A673 (cell line): ENCODE results near the gene ITGA11. TPM values are rescaled to one million over a fixed set of nuclear protein-coding genes. Genes with fewer than 3 reads are reported as not detected.
A peak's percentile ranks its signal among the peaks of the same experiment; 100 is the strongest.

Source experiments
- BruUV-seq: library from RNA; stranded (reverse); fragments of 400-500 nt; replicated peaks from 2 replicates; lab custom pipeline; 2021; lab: Mats Ljungman, UMichigan
- CTCF ChIA-PET: fragments of 300-600 bp; sonication (Branson Sonifier 250); formaldehyde crosslinking; loops from one replicate; lab custom pipeline; 2022; ENCODE audit warnings: antibody characterized with exemption; lab: Charles Lee
- POLR2A ChIA-PET: fragments of 300-600 bp; sonication (Branson Sonifier 250); formaldehyde crosslinking; loops from one replicate; lab custom pipeline; 2022; ENCODE audit warnings: antibody characterized with exemption; ENCODE audit not compliant: low non-redundant PET; lab: Charles Lee
- DNase-seq: peaks from one replicate; pipeline ENCODE4 v3.0.0-alpha.2; 2015; ENCODE audit warnings: low spot score
- H3K27ac ChIP-seq: fragments of 200-600 bp; sonication (generic); 2 replicates; pipeline ENCODE4 v1.5.1; 2016; ENCODE audit warnings: mixed run types, low read depth, mild to moderate bottlenecking, mixed read lengths, antibody characterized with exemption, low read length; ENCODE audit not compliant: poor library complexity, severe bottlenecking
- H3K27me3 ChIP-seq: fragments of 200-600 bp; sonication (generic); replicated peaks from 2 replicates; pipeline ENCODE4 v1.6.1; 2017; ENCODE audit warnings: mixed run types, low read depth, mild to moderate bottlenecking, mixed read lengths, antibody characterized with exemption, low read length; ENCODE audit not compliant: insufficient read depth, poor library complexity
- H3K36me3 ChIP-seq: fragments of 200-600 bp; sonication (generic); 2 replicates; pipeline ENCODE4 v1.6.1; 2016; ENCODE audit warnings: mixed run types, mild to moderate bottlenecking, mixed read lengths, antibody characterized with exemption, low read length; ENCODE audit not compliant: insufficient read depth, poor library complexity, severe bottlenecking
- H3K4me1 ChIP-seq: fragments of 200-600 bp; sonication (generic); 2 replicates; pipeline ENCODE4 v1.6.1; 2017; ENCODE audit warnings: mixed run types, mild to moderate bottlenecking, mixed read lengths, antibody characterized with exemption, low read length; ENCODE audit not compliant: insufficient read depth, poor library complexity, severe bottlenecking
- H3K4me3 ChIP-seq: fragments of 200-600 bp; sonication (generic); 2 replicates; pipeline ENCODE4 v1.5.1; 2016; ENCODE audit warnings: low read depth, mixed run types, mild to moderate bottlenecking, mixed read lengths, low read length; ENCODE audit not compliant: poor library complexity, severe bottlenecking
- H3K9me3 ChIP-seq: fragments of 200-600 bp; sonication (generic); 2 replicates; pipeline ENCODE4 v1.6.1; 2016; ENCODE audit warnings: mixed run types, low read depth, mild to moderate bottlenecking, mixed read lengths, antibody characterized with exemption, low read length; ENCODE audit not compliant: poor library complexity, severe bottlenecking
- EZH2 ChIP-seq: fragments of 200-600 bp; sonication (generic); IDR thresholded peaks from 2 replicates; pipeline ENCODE4 v1.6.1; 2017; ENCODE audit warnings: borderline replicate concordance, low read depth, mild to moderate bottlenecking, mixed read lengths, antibody characterized with exemption, low read length; ENCODE audit not compliant: poor library complexity, severe bottlenecking
- intact Hi-C: fragments of 100-400 bp; cut with micrococcal nuclease; formaldehyde crosslinking; loops from one replicate; pipeline ENCODE4 v1.10.0; 2022; ENCODE audit not compliant: unreplicated experiment
- total RNA-seq: library from RNA; stranded (reverse); gene quantifications from 2 replicates; pipeline ENCODE4 v1.2.3, GENCODE V29; 2021
- TF ChIP-seq, protein P1 (sequence below): fragments of 300-800, 200-600 bp; sonication (generic); conservative IDR thresholded peaks from 2 replicates; pipeline ENCODE4 v1.5.1; 2017; ENCODE audit warnings: low read depth, mild to moderate bottlenecking, antibody characterized with exemption, low read length, moderate library complexity, mixed read lengths

ITGA11 gene
- total RNA-seq, 1 experiment from 2014 or later, result 0.45 TPM

DNA sequence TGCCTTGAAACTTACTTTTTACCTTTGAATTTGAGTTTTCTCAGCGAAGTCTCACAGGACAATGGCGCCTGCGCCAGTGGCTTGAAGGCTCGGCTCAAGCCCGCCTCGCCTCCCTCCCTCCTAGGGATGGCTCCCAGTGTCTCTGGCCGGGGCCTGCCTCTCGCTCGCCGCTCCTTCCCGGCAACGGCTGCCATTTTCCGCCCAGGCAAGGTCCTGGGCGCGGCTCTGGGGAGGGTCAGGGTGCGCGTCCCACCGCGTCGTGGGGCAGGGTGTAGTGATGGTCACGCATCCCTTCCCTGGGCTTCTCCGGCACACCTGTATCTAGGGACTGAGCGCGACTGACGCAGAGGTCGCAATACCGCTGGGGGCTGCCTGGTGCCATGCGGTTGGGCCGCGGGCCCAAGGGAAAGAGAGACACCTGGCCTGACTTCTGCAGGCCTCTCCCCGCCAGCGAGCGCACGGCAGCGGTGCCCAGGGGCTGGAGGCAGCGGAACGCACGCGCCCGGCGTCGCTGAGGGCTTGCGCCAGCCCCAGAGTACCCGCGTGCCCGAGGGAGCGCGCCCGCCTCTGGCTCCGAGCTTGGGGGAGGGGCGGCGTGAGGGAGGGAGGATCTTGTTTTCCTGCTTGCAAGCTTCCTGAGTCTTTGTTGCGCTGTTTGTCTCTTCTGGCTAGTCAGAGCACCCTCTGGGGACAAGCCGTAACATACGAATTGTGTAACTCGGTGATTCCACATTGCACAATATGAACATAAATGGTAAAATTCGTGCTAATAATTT, 175.1 kb downstream of the ITGA11 start:
- no peak overlapping the region for H3K27ac ChIP-seq
- CTCF ChIA-PET, result interaction anchor here (0.6 kb wide), 1 partner anchor 47 kb away, joined by 3 read pairs; no protein-coding TSS in a partner anchor
- BruUV-seq, result no TSS peak
- H3K4me1 ChIP-seq, result peaks cover 4% of the 10 kb centered on the region
- H3K36me3 ChIP-seq, result no peaks in the 10 kb centered on the region
- H3K27me3 ChIP-seq, result no peaks in the 10 kb centered on the region
- TF ChIP-seq, protein P1, sequence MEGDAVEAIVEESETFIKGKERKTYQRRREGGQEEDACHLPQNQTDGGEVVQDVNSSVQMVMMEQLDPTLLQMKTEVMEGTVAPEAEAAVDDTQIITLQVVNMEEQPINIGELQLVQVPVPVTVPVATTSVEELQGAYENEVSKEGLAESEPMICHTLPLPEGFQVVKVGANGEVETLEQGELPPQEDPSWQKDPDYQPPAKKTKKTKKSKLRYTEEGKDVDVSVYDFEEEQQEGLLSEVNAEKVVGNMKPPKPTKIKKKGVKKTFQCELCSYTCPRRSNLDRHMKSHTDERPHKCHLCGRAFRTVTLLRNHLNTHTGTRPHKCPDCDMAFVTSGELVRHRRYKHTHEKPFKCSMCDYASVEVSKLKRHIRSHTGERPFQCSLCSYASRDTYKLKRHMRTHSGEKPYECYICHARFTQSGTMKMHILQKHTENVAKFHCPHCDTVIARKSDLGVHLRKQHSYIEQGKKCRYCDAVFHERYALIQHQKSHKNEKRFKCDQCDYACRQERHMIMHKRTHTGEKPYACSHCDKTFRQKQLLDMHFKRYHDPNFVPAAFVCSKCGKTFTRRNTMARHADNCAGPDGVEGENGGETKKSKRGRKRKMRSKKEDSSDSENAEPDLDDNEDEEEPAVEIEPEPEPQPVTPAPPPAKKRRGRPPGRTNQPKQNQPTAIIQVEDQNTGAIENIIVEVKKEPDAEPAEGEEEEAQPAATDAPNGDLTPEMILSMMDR, result 0 out of 2 replicates have a peak, but pooled peaks have one; percentile 11
- TF ChIP-seq EZH2, result no peak
- POLR2A ChIA-PET, result no interaction called here
- peak overlapping the region; percentile 36 for H3K4me3 ChIP-seq
- intact Hi-C loops, result no loop called here
- peak; percentile 89 for DNase-seq
- H3K9me3 ChIP-seq, result no peaks in the 10 kb centered on the region

GRCh38 chr15:68252925-68253534, 178.9 kb downstream of the ITGA11 start:
- CTCF ChIA-PET, result interaction anchor here (0.6 to 1.4 kb wide), 10 partner anchors 9 to 672 kb away, joined by 3 to 30 read pairs (median 4); partner anchors contain the start of gene FEM1B

GRCh38 chr15:68249058-68249713, 182.8 kb downstream of the ITGA11 start:
- POLR2A ChIA-PET, result no interaction called here
- CTCF ChIA-PET, result no interaction called here
- no peak overlapping the region for H3K4me3 ChIP-seq
- H3K36me3 ChIP-seq, result no peaks in the 10 kb centered on the region
- H3K9me3 ChIP-seq, result no peaks in the 10 kb centered on the region
- no peak for DNase-seq
- no peaks in the 10 kb centered on the region for H3K27me3 ChIP-seq
- H3K4me1 ChIP-seq, result no peaks in the 10 kb centered on the region
- intact Hi-C loops, result no loop called here
- no peak overlapping the region for H3K27ac ChIP-seq
- BruUV-seq, result no TSS peak
- TF ChIP-seq, protein P1, result no peak
- TF ChIP-seq EZH2, result no peak

More at GRCh38 chr15:68252925-68253534, 178.9 kb downstream of the ITGA11 start:
- Histone ChIP-seq H3K36me3 (no peaks in the 10 kb centered on the region), H3K4me1 (peaks cover 4% of the 10 kb centered on the region), H3K4me3 (no peak overlapping the region), H3K9me3 (no peaks in the 10 kb centered on the region), H3K27me3 (no peaks in the 10 kb centered on the region), H3K27ac (no peak overlapping the region)
- POLR2A ChIA-PET, result interaction anchor here (0.5 to 0.6 kb wide), 2 partner anchors 43 to 570 kb away, joined by 5 to 16 read pairs; no protein-coding TSS in a partner anchor
- peak; percentile 86 for DNase-seq
- TF ChIP-seq, protein P1, result peak; percentile 82
- no peak for TF ChIP-seq EZH2
- BruUV-seq, result no TSS peak
- intact Hi-C loops, result loop anchor here (1.0 to 2.0 kb wide), 2 partner anchors 54 to 130 kb away; no protein-coding TSS in a partner anchor
